GM12865 (cell line): ENCODE measurements around the gene RBMS3.

Source experiments
- DNase-seq: peaks from one replicate; pipeline ENCODE4 v3.0.0; 2010; ENCODE audit warnings: low read depth
- H3K4me3 ChIP-seq: 2 replicates; pipeline ENCODE4 v1.5.1; 2011; ENCODE audit warnings: mild to moderate bottlenecking, low read depth, low read length, control low read depth
- CTCF ChIP-seq: IDR thresholded peaks from 2 replicates; pipeline ENCODE4 v1.5.1; 2011; ENCODE audit warnings: low read length, control low read depth, low read depth, inconsistent platforms; ENCODE audit not compliant: insufficient read depth; ENCODE audit errors: missing control alignments

RBMS3 gene

GRCh38 chr3:29763115-29763514, 482.2 kb downstream of the RBMS3 start:
- no peak overlapping the region for H3K4me3 ChIP-seq
- DNase-seq = no peak
- no peak for TF ChIP-seq CTCF

- H3K4me3 ChIP-seq = no peak overlapping the region
- DNase-seq = no peak
- TF ChIP-seq CTCF = no peak
Measured at GRCh38 chr3:29764041-29764440, 483.2 kb downstream of the RBMS3 start.

GRCh38 chr3:29764603-29765254, 483.9 kb downstream of the RBMS3 start:
- no peak overlapping the region for H3K4me3 ChIP-seq
- TF ChIP-seq CTCF = peak; percentile 30
- peak; percentile 13 for DNase-seq

DNA sequence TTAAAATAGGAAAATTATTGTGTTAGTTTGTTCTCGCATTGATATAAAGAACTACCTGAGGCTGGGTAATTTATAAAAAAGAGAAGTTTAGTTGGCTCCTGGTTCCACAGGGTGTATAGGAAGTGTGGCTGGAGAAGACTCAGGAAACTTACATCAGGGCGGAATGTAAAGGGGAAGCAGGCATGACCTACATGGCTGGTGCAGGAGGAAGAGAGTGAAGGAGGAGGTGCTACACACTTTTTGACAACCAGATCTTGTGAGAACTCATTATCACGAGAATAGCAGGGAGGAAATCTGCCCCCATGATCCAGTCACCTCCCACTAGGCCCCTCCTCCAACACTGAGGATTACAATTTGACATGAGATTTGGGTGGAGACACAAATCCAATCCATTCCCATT, 490.7 kb downstream of the RBMS3 start:
- no peak overlapping the region for H3K4me3 ChIP-seq
- DNase-seq = no peak
- no peak for TF ChIP-seq CTCF

- no peak overlapping the region for H3K4me3 ChIP-seq
- no peak for DNase-seq
- TF ChIP-seq CTCF = no peak
Measured at GRCh38 chr3:29772436-29772835, 491.6 kb downstream of the RBMS3 start.

DNA sequence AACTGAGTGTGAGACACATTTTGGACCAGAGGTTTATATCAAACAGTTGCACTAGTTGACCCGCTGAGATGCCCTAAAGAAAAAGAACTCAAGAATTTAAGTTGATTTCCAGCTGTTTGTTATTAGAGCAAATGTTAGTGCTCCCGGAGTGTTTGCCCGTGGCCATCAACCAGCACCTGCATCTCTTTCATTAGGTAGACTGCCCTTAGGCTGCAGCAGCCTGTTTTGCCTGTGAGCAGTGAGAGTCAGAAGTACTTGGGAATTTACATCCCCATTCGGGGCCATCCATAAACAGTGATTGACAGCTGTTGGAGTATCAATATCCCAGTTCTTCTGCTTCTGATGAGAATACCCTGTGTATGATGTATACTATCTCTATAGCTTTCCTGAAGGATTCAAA, 492.6 kb downstream of the RBMS3 start:
- TF ChIP-seq CTCF = no peak
- no peak overlapping the region for H3K4me3 ChIP-seq
- DNase-seq = no peak

- no peak overlapping the region for H3K4me3 ChIP-seq
- no peak for DNase-seq
- no peak for TF ChIP-seq CTCF
Measured at GRCh38 chr3:29775340-29775739, 494.5 kb downstream of the RBMS3 start.
